GM18858 (cell line): ENCODE measurements around the gene LGALSL.
A peak's percentile ranks its signal among the peaks of the same experiment; 100 is the strongest.

Experiments used
- ATAC-seq: cut with Tn5 transposase; IDR thresholded peaks from one replicate; pipeline ENCODE4 v1.9.1; 2021; ENCODE audit not compliant: unreplicated experiment

The LGALSL gene

DNA sequence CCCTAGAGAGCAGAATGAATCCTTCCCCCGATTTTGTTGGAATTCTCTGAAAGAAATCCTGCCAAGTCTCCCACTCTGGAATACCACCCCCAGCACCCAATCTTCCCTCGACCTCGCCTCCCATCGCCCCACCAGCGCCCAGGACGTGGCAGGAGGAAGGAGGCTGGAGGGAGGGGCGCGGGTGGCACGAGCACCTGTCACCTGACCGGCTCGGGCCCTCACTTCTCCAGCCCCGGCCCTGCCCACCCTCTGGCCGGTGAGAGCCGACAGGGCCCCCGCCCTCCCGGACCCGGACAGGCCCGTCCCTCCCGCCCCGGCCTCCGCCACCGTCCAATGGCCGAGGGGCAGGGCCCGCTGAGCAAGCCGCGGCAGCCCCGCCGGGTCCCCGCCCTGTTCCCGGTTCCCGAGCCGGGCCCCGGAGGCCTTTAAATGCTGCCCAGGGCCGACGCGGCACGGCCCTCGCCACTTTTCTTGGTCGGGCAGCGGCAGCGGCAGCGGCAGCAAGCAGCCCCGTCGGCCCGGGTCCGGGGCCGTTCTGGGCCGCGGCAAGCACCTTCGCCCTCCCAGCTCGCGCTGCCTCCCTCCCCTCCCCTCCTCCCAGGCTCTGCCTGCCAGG is at the start of gene LGALSL:
Gene LGALSL (plus strand): TSS at position 393 of the 616 bp plus-strand sequence. CDS start 384 bp downstream, outside the sequence.
- peak; percentile 40 for ATAC-seq

DNA sequence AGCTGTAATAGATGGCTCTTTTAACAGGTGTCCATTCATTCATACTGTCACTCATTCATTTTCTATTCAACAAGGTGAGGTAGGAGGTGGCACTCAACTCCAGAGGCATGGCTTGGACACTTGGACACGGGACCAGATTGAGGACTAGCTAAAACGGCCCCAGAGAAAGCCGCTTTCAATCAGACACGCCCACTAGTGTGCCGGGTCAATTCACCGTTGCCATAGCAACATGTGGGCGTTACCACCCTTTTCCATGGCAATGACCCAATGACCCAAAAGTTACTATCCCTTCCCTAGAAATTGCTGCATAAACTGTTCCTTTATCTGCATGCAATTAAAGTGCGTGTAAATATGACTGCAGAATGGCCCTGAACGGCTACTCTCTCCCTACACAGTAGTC is 49.2 kb upstream of the LGALSL start:
- ATAC-seq: no peak

DNA sequence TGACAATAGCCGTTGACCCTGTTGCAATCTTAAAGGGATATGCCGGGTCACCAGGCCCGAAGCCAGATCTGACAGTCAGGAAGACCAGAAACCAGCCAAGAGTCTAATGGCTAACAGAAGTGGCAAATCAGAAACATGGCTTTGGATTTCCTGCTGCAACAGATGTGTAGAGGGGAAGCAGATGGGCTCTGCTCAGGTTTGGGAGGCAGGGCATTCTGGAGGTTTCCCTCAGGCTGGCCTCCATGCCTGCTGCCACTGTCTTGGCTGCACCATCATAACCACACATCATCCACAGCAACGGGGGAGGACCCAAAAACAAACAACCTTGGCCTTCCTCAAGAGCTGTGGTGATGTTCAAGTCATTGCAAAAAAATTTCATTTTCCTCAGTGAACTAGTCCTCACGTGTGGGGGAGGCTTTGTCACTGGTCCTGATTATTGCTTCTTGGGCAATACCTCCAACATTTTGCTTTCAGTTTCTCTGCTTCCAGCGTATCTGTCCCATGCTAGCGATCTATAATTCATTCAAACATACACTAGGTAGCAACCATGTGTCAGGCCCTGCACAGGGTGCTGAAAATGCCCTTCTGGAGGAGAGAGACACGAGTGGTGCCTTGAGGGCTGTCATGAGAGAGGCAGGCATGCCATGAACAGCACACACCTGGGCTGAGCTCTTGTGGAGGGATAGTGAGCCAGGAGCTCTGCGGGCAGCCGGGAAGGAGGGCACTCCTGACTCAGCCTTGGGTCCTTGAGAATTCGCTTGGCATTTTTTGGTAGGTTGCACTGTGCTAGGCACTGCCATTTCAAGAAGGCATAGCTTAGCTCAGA is 48.2 kb upstream of the LGALSL start:
- no peak for ATAC-seq

DNA sequence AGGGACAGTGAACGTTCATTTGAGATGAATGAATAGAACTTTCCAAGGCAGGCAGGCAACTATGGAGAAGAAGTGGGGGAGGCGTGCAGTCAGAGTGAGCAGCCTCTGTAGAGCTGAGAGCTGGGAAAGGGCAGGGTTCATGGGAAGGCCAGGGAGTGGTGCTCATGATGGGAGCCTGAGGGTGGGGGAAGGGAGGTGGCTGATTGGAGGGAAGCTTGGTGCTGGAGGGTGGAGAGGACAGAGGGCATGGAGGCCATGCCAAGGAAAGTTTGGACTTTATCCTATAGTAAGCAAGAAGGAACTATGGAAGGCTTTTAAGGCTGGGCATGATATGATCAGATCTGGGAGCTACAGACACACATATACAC is 47.6 kb upstream of the LGALSL start:
- ATAC-seq: no peak

DNA sequence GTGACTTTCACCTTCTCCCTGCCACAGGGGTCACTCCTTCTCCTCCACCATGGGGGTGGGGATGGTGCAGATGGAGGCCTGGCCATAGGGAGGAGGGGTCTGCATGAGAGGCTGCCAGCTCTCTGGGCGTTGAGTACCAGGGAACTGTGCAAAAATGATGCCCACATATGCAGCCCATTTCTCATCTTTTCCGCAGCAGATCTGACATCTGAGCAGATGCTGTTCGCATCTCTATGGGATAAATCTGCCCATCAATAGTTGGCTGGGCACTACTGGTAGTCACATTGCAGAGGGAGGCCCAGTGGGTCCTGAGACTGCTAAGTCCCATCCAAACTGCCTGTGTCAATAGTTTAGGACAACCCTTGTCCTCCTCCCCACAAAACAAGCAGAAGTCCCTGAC is 45.9 kb upstream of the LGALSL start:
- no peak for ATAC-seq

DNA sequence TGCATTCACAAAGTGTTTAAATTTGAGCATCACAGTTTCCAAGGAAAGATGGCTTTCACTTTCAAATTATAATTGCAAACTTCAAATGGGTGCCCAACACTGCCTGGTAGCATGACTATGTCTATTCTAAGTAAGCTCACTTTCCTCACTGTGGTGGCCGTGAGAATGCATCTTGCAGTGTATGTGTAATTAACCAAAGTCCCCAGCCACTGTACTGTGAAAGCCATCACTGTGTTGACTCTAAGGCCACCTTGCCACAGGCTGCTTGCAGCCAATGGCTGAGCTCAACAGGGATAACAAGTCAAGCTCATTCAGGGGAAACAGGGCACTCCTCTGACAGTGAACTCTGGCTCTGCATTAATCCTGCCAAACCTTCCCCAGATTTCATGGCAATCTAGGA is 43.3 kb upstream of the LGALSL start:
- ATAC-seq: no peak

DNA sequence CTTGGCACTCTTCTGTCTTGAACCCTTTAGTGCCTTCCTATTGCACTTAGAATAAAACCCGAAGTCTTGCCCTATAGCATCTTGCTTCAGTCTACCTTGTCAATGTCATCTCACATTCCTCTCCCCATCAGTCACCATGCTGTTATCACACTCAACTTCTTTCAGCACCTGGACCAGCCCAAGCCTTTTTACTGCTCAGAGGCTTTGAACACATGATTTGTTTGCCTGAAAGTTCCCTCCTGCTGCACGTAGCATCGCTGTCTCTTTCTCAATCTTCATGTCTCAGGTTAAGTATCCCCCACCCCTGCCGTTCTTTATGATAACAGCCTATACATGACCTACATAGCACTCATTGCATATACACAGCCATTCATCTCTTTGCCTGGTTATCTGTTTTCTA is 41.3 kb upstream of the LGALSL start:
- ATAC-seq: no peak

DNA sequence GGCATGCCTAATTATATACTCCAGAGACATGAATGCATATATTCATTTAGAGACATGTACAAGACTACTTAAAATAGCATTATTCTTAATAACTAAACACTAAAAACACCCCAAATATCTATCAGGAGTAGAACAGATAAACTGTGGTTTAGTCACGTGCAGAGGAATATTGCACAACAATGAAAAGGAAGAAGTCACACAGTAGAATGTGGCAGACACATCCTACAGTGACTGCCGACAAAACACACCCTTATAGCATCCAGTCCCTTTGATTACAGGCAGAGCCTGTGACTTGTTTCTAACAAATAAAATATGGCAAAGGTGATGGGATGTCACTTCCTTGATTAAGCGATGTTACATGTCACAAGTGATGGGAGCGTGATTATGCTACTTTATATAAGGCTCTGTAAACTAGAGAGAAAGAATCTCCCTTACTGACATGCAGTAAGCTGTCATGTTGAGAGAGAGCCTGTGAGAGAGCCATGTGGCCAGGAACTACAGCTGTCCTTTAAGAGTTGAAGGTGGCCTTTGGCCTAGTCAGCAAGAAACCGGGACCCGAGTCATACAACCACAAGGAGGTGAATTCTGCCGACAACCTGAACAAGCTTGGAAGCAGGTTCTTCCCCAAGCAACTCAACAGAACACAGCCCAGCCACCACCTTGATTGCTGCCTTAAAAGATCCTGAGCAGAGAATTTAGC is 39.1 kb upstream of the LGALSL start:
- no peak for ATAC-seq

DNA sequence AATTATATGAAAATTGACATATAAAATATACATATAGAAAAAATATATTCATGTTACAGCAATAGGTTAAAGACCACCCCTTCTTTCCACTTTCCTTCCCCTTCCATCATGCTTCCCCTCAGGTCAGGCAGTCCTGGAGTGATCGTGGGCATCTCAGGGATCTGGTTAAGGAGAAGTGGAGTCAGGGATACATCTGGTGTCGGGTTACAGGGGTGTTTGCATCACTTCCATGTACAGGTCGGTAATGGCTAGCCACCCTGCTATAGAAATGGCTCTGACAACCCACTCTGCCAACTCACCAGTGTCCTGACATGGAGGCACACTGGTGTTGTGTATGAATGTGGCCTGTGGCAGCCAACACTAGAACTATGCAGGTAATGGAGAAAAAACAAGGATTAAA is 36.3 kb upstream of the LGALSL start:
- ATAC-seq: no peak

DNA sequence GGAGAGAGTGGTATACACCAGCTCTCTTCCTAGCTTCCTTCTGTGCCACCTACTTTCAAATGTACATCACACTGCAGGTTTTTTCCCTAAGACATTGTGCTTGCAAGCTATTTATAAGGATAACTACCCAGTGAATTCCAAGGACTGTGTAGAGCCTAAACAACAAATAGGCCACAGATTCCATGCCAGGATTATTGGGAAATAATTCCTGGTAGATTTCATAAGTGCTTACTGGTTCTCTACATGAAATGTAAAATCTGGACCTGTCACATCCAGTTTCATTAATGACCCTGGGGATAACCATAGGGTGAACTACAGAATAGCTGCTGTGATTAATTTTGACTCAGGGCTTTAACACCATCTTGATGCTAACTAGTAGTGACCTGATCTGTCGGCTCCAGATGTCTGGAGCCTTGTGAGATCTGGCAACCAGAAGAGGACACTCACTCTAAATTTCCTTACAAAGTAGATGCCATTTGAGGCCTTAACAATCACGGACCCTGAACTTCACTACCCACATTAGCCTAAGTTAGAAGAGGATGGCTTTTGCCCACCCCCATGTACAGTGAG is 34.3 kb upstream of the LGALSL start:
- no peak for ATAC-seq

DNA sequence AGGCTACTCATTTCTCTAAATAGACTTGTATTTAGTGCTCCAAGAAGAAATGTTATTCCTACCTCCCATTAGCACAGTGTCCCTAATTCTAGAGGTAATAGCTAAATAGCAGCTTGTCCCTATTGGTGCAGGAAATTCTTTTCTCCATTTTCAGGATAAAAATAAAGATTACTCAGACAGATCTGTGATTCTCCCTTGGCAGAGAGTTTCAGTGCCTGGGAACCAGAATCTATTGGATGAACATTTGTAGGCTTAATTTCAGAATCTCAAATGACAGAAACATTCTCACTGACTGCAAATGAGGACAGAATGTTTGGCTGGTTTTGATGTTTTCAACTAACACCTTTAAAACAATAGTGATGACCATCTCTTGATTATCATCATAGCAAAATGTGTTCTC is 33.3 kb upstream of the LGALSL start:
- ATAC-seq: no peak

DNA sequence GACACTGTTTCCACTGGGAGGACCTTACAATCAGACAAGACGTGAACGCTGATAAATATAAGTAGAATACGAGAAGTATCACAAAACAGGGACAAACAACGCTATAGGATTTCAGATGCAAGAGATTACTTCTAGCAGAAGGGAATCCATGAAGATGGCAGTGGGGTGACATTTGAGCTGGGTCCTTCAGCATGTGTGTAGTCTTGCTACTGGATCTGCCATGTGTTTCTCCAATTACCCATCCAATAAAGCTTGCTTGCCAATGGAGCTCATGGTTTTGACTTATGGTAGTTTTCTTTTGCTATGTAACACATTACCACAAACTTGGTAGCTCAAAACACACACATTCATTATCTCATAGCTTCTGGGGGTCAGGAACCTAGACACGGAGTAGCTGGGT is 32.8 kb upstream of the LGALSL start:
- ATAC-seq: no peak

DNA sequence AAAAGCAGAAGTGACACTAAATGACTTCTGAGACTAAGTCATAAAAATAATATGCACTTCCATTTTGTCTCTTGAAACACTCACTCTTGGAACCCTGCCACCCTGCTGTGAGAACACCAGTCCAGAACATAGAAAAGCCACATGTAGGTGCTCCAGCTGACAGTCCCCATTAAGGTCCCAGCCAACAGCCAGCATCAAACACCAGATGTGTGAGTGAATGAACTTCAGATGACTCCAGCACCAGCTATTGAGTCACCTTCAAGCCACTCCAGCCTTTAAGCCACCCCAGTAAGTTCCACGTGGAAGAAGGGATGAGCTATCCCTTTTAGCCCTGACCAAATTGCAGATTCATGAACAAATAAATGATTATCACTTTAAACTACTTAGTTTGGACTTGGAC is 31.5 kb upstream of the LGALSL start:
- ATAC-seq: no peak

DNA sequence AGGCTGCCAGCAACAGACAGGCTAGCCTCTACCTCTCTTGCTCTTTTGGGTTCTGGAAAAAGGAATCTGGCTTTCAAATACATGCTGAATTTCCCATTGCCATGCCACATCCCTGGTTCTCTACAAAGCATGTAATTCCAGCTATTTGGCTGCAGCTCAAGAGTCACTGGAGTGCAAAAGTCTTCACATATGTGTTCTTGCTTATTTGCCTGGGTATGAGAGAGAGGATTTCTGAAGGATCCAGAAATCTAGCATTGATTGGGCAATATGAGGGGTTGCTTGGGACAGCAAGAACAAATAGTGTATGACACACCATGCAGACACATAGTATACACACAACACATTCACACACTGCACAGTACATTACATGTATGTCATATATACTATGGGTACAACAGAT is 30.7 kb upstream of the LGALSL start:
- no peak for ATAC-seq

DNA sequence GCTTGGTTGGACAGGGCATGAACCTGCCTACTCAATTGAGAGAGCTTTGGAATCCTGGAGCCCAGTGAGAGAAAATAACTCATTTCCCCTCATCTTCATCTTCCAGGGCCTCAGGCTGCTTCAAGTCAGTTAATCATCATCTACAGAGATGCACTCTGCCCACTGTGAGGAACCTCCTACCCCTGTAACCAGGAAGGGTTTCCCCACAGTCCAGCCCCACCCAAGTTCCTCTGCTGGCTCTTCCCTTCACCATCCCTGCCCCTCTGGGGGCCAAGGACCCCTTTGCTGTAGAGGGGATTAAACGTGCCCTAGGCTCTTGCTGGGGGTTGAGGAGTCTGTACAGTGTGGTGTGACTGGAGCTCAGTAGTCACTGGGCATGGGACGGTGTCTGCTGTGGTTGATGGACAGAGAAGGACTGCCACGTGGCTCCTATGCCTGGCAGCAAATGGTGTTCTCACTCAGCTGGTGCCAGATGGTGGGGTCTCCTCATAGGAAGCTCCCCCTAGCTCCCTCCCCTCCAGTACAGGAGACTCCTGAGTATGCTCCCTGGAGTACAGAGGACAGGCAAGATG is 29.5 kb upstream of the LGALSL start:
- ATAC-seq: no peak

DNA sequence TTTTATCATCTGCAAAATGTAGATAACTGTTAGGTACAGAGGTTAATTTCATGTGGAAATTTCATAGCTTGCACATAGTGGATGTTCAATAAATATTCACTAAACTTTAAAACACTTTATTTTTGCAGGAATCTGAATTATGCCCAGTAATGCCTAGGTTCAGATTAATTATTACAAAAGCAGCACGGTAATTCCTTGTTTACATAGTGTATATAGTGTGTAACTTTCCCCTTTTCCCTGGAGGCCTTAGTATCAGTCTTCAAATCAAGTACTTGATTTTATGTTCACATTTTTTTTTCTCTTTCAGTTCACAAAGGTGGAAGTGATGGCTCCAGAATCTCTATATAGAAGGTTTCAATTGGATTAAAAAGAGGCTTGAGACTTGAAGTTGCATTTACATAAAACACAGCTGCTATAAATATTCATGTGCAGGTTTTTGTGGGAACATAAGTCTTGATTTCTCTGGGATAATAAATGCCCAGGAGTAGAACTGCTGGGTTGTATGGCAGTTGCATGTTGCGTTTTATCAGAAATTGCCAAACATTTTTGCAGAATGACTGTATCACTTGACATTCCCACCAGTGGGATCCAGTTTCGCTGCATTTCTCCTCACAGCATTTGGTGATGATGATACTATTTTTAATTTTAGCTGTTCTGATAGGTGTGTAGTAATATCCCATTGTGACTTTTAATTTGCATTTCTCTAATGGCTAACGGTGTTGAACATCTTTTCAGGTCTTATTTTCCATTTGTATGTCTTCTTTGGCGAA is 27.6 kb upstream of the LGALSL start:
- no peak for ATAC-seq

DNA sequence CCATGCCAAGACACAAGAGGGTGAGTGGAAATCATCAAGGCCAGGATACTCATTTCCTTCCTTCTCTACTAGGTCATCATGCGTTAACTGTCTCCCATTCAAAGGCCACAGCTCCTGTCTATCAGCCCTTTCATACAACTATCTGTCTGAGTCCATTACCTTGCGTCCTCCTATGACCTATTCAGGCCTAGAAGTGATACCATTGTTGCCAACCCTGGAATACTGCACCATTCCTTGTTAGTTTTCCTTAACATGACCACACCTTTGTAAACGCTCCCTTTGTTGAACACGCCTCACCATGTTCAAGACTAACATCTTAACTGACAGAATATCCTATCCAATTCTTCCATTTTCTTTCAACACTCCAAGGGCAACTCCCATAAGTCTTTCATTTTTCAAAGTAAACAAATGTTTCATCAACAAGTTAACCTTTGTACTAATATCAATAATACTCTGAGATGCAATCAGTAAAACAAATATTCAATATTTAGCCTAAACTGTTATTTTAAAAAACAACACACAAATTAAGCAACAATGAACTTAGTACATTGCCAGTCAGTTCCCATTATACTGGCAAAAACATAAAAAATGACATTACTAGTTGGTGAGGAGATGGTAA is 19.8 kb upstream of the LGALSL start:
- no peak for ATAC-seq

DNA sequence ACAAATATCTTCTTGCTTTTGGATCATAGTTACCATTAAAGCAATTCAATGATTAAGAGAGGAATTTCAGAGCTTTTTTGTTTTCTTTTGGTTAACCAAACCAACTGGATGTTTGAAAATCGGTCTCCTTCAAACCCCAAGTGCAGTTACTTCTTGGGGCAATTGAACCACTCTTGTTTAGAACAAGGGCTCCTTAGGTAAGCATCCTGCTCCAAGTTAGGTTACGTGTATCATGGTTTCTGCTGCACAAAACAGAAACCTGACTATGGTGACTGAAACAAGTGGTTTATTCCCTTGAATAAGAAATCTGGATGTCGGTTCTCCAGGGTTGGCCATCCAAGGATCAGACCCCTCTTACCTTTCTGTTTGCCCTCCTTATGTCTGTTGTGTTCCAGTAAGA is 16.1 kb upstream of the LGALSL start:
- no peak for ATAC-seq

DNA sequence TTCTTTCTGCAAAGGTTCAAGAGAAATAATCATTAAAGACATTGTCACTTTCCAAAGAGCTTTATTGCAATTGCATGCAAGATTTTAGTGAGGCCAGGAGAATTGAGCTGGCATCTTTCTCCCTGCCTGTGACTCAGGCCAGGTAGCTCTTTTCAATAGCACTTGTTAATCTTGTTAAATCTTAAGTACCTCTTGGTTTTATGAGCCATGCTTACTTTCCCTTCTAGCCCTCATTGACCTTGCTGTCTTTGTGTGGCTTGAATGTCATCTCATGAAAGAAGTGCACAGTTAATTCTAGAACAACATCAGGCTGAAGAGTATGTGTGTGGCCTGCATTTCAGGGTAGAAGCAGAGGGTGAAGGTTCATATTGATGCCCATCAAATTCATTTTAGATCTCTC is 14.8 kb upstream of the LGALSL start:
- ATAC-seq: no peak

DNA sequence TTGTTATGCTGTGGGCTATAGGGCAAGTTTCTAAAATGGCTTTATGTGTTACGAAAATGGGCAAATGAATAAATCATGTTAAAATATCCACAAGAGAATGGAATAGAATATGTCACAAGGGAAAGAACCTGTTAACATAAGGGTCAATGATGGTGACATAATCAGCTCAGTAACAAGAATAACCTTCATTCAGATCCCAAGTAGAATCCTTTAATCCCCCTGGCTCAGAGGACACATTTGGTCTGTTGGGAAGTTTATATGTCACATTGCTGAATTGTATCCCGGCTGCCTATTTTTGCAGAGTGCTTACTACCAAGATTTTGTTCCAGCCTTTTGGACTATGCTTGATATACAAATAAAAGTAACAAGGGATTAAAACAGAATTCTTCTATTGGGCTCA is 13.1 kb upstream of the LGALSL start:
- ATAC-seq: no peak
